GM21381 (cell line): ENCODE data around the gene AGRP.

Source experiments
- ATAC-seq: cut with Tn5 transposase; IDR thresholded peaks from one replicate; pipeline ENCODE4 v1.9.1; 2021; ENCODE audit warnings: mild to moderate bottlenecking, moderate library complexity; ENCODE audit not compliant: unreplicated experiment

Gene AGRP

GRCh38 chr16:67445913-67446907, 37.1 kb downstream of the AGRP start:
- no peak for ATAC-seq

GRCh38 chr16:67445441-67445912, 37.9 kb downstream of the AGRP start:
- no peak for ATAC-seq

- ATAC-seq: no peak
Observed at GRCh38 chr16:67445126-67445426, 38.3 kb downstream of the AGRP start.

- no peak for ATAC-seq
Observed at GRCh38 chr16:67444259-67445125, 38.9 kb downstream of the AGRP start.

- no peak for ATAC-seq
Observed at GRCh38 chr16:67443265-67443664, 40.1 kb downstream of the AGRP start.

- ATAC-seq: no peak
Observed at GRCh38 chr16:67442581-67443255, 40.6 kb downstream of the AGRP start.

- ATAC-seq: no peak
Observed at GRCh38 chr16:67441907-67442306, 41.4 kb downstream of the AGRP start.

- no peak for ATAC-seq
Observed at GRCh38 chr16:67441271-67441753, 42.0 kb downstream of the AGRP start.

GRCh38 chr16:67438824-67439393, 44.4 kb downstream of the AGRP start:
- ATAC-seq: no peak

- ATAC-seq: no peak
Observed at GRCh38 chr16:67438098-67438791, 45.1 kb downstream of the AGRP start.

- ATAC-seq: no peak
Observed at GRCh38 chr16:67437513-67437912, 45.8 kb downstream of the AGRP start.

- ATAC-seq: no peak
Observed at GRCh38 chr16:67436640-67437193, 46.6 kb downstream of the AGRP start.

- no peak for ATAC-seq
Observed at GRCh38 chr16:67435758-67436164, 47.6 kb downstream of the AGRP start.

- ATAC-seq: no peak
Observed at GRCh38 chr16:67433131-67433719, 50.1 kb downstream of the AGRP start.
